Glomerular endothelial cell (primary cell): ENCODE data around the gene TP53BP2. TPM values are rescaled to one million over a fixed set of nuclear protein-coding genes. Genes with fewer than 3 reads are reported as not detected.
"Not testable (repeated sequence)": the region's sequence is repeated elsewhere in the genome, so short reads cannot be mapped to it uniquely, and the experiment has no call there.

ENCODE experiments used
- DNase-seq: peaks from one replicate; pipeline ENCODE4 v3.0.0-alpha.2; 2011; ENCODE audit warnings: low read depth, low spot score; ENCODE audit errors: extremely low read depth
- total RNA-seq: library from RNA; depleted of rRNA; stranded (reverse); fragments of >200 nt; gene quantifications from 2 replicates; pipeline ENCODE4 v1.2.3, GENCODE V29; 2015

Gene TP53BP2
- total RNA-seq, 1 donor from 2014 or later = 38.1 TPM

DNA sequence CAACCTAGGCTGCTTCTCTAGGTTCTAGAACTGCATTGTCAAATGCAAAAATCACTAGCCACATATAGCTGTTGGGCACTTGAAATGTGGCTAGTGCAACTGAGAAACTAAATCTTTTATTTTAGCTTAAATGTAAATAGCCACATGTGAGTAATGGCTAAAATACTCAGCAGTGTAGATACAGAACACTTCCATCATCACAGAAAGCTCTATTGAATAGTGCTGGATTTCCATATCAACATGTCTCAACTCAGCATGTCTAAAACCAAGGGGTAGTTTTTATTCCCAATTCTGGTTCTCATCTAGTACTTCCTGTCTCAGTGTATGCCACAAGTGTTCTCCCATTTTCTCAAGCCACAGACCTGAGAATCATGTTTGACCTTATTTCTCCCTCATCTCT lies 7.5 kb upstream of the TP53BP2 start:
- DNase-seq = no peak

DNA sequence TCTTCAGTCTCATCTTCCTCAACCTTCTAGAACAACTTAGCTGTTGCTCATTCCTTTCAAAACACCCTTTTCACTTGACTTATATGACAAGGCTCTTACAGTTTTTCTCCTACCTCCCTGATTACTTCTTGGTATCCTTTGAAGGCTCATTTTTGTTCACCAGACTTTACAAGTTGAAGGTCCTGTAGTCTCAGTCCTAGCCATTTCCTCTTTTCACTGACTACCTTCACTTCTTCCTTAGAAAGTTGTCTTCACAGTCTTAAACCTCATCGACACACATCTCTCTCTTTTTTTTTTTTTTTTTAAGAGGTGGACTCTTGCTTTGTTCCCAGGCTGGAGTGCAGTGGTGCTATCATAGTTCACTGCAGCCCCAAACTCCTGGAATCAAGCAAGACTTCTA lies 6.6 kb upstream of the TP53BP2 start:
- no peak for DNase-seq

DNA sequence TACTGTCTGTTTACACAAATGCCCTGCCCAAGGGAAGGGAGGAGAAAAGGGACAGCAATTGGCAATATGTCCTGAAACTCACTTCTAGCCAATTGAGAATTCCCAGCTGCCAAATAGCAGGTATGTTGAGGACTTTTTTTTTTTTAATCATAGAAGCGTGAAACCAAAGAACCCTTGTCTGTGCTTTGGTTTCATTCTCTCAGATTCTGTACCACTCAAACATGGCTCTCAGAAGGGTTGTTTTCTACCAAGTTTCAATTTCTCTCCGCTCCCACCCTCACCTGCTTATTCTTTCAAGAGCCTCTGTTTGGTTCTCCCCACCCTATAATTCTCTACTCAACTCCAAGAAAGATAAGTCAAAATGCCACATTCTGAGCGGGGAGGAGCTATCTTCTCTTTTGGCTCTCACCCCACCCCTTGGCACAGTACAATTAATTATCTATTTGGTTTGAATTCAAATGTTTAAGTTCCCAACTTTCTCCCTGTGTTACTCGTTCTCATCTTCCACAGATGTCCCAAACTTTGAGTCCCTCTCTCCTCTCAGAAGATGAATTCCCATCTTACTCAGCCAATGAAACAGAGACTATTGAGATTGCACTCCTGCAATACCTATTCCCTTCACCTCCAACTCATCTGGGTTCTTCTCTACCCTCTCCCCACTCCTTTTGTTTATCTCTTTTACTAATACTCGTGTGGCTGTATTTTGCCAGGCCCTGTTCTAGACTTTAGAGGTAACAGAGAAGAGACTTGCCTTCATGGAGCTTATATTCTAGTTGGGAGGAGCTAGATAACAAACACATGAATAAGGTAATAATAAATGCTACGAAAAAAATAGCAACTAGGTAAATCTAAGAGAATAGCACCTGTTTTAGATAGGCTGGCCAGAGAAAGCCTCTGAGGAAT lies 3.9 kb upstream of the TP53BP2 start:
- DNase-seq = no peak

DNA sequence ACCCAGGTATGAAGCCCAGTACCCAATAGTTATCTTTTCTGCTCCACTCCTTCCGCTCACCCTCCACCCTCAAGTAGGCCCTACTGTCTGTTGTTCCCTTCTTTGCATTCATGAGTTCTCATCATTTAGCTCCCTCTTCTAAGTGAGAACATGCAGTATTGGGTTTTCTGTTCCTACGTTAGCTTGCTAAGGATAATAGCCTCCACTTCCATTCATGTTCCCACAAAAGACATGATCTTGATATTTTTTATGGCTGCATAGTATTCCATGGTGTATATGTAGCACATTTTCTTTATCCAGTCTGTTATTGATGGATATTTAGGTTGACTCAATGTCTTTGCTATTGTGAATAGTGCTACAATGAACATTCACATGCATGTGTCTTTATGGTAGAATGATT lies 2.8 kb upstream of the TP53BP2 start:
- no peak for DNase-seq

DNA sequence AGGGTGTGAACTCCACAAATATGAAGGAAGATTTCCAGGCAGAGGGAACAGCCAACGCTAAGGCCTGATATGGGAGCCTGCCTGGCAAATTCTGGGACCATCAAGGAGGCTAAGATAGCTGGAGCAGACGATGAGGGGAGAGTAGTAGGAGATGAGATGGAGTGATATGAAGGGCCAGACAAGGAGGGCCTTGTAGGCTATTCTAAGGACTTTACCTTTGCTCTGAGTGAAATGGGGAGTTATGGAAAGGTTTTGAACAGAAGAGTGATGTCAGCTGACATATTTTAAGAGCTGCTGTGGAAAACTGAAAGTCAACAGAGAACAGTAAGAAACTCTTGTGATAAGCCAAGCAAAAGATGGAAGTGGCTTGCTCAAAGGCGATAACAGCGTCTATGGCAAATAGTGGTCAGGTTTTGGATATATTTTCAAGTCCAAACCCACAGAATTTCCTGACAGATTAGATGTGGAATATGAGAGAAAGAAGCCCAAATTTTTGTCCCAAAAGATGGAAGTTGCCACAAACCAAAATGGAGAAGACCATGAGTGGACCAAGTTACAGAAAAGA lies 2.1 kb upstream of the TP53BP2 start:
- no peak for DNase-seq

DNA sequence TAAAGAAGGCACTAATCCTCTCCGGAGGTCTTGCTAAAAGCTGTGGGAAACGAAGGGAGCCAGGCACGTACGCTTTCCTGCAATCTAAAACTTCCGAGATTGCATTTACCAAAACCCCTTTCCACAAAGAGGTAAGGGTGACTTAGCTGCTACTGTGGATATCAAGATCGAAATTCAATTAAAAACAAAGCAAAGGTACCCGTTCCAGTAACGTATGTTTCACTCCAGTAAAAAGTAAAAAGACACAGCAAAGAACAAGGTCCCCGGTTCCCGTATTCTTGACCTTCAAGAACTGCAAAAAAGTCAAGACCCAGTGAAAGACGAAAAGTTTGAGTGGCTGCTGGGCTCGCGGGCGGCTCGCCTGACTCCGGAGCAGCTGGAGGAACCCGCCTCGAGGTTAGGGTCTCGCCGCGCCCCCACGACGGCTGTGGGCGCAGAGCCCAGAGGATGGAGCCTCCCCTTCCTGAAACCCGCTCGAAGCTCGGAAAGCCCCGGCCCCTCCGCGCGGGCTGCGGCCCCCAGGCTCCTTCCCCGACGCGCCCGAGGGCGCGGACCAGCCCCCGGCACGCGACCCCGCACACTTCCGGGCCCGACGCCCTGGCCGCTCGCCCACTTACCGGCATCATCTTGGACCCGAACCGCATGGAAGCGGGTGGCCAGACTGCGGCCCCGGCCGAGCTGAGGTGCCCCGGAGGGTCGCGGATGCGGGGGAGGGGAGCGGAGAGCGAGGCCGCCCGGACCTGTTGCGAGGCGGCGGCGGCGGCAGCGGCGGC lies 524 bp downstream of the TP53BP2 start:
- no peak for DNase-seq

DNA sequence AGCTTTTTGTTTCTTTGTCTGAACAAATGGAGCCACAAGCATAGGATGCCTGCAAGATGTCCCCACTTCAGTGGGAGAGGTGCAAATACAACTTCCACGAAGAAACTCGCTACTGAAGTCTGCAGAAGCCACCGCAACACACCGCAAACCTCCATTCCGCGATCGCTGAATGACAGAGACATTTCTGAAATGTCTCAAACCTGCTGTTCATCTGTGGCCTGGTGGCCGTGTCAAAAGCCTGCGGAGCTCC lies 1.0 kb downstream of the TP53BP2 start:
- no peak for DNase-seq

DNA sequence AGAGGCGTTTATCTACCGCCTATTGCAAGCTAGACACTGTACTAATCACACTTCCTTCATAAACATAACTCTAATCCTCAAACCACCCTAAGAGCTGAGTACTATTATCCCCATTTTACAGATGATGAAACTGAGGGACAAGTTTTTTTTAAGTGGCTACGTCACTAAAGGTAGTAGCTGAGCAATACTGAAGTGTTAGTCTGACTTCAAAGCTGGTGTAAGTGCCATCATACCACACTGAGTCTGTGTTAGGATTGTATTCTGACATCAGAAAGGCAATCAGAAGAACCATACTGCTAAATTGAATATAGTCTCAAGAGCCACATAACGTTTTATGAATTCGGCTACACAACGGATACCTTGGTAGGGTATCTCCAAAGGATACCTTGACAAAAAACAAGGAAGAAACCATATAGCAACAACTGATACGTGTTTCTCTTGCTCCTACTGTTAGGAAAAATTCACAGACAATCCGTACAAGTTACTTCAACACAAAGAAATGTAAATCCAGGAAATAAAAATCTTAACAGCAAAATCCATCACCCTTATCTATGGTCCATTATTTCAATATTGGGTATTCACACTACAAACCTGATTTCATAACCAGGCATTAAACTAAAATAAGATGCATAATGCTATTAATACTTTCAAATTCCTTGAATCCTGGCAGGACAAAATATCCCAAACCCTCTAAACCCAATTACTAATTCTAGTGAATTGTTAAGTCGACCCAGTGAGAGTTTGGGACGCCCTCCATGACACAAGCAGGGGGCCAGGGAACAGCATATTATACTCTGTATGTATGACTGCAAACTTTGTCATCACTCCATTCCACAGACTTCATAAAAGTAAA lies 1.6 kb downstream of the TP53BP2 start:
- DNase-seq = no peak

DNA sequence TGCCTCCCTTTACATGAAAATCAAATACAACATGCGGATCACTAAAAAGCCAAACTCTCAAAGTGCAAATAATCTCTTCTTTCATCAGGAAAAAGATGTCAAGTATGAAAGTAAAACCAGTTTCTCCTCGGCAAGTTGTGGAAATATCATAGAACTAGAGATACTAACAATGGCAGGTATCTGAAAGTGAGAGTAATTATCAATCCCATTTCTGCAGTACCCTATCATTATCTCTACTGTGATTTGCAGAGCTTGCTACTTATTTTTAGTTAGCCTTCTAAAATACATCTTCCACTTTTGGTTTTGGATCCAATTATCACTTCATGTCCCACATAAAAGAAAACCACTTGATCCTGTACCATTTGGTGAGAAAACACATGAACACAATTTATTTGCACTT lies 3.0 kb downstream of the TP53BP2 start:
- DNase-seq = no peak

DNA sequence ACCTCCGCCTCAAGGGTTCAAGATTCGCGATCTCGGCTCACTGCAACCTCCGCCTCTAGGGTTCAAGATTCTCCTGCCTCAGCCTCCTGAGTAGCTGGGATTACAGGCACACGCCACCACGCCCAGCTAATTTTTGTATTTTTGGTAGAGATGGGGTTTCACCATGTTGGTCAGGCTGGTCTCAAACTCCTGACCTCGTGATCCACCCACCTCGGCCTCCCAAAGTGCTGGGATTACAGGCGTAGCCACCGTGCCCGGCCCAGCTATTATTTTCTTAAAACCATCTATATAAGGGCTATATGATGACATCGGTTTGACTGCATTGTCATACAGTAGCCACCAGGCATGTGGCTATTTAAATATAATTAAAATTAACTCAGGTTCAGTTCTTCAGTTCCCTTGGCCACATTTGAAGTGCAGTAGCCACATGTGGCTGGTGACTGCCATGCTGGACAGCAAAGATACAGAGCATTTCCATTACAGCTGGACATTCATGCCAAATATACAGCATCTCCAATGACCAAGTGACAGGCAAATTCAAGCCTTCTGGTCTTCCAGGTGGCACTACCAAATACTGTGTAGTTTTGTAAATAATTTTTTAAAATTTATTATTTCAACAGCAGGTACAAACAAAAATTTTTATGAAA lies 3.6 kb downstream of the TP53BP2 start:
- DNase-seq = not testable (repeated sequence)

DNA sequence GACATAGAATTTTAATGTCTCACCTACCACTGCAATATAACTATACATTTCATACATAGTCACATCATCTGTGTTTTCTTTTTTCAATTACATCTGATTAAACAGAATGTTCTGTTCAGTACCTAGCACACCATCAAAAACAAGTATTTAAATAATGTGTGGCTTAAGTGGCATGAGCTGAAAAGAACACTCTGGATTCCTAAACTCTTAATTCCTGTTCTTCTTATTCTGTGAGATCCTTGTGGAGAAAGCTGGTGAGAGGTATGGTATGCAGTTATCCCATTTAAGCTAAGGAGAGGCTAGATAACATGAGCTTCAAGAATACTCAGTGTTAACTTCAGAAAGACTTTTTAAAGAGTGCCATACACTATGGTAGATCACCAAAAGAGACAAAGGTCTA lies 5.5 kb downstream of the TP53BP2 start:
- no peak for DNase-seq

DNA sequence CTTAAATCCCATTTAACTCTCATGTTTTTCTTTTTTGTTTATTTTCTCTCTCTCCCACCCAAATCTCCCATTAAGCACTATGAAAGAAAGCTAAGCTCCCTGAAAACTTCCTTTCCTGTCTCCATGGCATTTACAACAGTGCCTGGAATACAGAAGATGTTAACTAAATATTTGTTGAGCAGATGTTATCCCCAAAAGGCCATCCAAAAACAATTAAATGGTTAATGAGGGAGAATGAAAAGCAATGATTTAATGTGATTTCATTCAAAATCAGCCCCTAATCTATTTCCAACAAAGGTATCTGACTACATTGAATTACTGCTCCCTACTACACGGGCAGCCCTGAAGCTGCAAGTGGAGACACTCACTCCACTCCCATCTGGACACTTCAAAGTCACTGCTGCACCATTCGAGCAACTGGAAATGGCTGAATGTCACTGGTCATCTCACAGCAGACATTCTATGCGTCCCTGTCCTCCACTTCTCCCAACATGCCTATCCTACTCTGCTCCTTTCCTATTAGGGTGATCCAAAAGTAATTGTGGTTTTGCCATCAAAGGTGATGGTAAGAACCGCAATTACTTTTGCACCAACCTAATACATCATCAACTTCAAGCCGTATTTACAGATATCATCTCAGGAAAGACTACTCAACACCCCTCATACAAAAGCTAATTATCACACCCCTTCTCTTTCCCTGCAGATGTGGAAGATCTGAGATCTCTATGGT lies 7.5 kb downstream of the TP53BP2 start:
- DNase-seq = no peak

DNA sequence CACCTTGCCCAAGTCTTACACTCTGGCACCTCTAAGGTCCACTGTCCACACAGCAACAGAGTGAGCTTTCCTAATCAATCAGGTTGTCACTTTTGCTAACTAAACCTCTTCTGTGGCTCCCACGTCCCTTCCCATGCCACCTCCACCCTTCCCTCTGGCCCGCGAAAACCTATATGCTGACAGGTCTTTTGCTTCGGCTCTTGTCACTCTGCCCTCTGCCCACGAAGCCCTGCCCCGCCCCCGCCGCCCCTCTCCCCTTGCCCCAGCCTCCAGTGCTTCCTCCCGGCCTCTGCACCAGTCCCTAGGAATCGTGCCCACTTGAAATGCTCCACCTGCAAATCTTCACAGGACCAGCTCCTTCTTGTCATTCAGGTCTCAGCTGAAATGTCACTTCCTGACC lies 8.1 kb downstream of the TP53BP2 start:
- no peak for DNase-seq

DNA sequence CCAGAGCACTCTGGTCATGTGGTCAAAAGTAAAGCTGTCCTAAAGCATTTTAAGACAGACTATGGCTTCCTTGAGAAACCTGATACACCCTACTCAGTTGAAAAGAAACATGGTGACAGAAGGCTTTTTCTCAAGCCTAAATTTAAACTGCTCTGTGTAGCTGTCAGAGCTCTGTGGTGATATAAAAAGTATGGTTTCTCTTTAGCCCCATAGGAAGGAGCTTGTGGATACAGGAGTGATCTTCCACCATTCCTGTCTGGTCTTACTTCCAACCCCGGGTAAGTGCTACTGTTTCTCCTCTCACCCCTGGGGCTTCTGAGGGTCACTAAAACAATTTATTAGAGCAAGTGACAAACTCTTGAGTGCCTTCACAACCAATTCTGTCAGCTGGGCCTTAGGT lies 8.5 kb downstream of the TP53BP2 start:
- DNase-seq = no peak

DNA sequence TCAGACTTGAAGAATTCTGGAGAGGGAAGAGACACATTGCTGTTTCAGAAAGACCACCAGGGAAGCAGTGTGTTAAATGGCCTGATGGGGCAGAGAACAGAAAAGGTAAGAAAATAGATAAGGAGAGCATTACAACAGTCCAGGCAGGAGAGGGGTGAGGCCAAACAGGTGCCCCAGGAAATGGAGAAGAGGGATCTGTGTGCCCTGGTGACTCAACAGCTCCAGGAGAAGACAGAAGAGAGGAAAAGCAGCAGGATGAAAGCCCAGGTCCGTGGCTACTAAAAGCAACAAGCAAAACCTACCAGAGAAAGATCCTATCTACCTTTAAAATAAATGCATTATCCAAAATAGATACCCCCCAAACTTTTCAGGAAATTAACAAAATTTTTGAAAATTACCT lies 9.2 kb downstream of the TP53BP2 start:
- no peak for DNase-seq

DNA sequence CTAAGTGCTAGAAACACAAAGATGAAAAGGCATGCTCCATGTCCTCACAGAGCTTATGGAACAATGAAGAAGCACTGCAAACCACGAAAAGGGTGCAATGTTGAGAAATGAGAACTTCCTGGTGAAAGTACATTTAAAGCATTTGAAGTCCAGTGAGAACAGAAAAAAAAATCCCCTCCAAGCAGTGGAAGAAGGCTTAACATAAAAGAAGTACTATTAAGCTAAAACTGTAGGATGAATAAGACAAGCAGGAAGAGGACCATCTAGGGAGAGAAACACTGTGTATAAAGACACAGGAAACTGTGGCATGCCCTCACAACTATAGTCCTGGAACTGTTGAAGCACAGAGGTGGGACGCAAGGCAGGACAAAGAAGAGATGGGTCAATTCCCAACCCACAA lies 10.0 kb downstream of the TP53BP2 start:
- DNase-seq = no peak

DNA sequence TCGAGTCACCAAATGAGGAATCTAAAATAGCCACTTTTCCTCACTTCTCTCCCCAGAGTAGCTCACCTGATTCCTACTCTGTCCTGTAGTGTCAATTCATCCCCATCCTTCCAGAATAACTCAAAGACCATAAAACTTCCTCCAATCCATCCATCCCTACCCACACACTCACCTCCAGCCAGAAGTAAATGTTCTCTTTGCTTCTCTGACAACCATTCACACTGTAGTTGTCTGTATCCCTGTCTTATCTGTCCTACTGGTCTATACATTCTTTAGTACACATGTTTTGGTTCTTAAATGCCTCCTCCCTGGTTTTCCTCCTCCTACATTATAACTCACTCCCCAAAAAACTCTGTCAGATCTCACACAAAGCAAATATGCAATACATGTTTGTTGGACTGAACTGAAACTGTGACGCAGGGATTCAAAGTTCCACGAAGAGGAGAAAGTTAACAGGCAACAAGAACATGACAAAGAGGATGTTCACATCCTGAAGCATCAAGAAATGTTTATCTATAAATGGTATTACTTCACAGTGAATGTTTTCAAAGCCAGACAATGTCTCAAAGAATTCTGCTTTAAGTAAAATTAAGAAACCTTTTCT lies 11.0 kb downstream of the TP53BP2 start:
- DNase-seq = no peak

DNA sequence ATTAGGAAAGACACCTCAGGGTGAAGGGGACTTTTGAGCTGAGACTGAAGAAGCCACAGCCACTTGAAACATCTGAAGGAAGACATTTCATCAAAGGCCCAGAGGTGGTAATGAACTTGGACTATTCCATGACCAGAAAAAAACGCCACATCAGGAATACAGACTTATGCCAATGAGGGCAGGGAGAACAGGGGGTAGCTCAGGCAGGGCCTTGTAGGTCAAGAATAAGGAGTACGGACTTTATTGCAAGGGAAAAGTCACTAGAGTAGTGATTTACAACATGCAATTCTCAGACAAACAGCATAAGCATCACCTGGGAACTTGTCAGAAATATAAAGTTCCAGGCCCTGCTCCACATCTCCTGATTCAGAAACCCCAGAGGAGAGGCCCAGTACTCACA lies 11.8 kb downstream of the TP53BP2 start:
- DNase-seq = no peak

DNA sequence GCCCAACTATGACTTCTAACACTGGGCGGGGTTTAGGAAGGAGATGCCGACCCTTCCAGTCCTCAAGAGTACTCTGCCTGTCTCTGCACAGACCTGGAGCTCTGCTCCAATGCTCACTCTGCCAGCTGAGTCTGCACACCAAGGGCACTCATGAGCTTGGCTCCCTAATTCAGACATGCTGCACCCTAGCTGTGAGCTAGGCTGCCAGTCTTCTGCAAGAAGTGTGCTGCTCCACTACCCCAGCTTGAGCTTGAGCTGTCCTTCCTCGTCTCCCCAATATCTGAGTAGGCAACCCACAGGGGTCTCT lies 13.2 kb downstream of the TP53BP2 start:
- no peak for DNase-seq
